ENCODE measurements around the gene ADAMTS7. TPM values are rescaled to one million over a fixed set of nuclear protein-coding genes. Genes with fewer than 3 reads are reported as not detected.

ADAMTS7 gene
- total and polyA plus RNA-seq, 2 donors (not counting 3 experiments of a cell fraction or from before 2014, with no cell fraction given), result 49.6 to 64.7 TPM

DNA sequence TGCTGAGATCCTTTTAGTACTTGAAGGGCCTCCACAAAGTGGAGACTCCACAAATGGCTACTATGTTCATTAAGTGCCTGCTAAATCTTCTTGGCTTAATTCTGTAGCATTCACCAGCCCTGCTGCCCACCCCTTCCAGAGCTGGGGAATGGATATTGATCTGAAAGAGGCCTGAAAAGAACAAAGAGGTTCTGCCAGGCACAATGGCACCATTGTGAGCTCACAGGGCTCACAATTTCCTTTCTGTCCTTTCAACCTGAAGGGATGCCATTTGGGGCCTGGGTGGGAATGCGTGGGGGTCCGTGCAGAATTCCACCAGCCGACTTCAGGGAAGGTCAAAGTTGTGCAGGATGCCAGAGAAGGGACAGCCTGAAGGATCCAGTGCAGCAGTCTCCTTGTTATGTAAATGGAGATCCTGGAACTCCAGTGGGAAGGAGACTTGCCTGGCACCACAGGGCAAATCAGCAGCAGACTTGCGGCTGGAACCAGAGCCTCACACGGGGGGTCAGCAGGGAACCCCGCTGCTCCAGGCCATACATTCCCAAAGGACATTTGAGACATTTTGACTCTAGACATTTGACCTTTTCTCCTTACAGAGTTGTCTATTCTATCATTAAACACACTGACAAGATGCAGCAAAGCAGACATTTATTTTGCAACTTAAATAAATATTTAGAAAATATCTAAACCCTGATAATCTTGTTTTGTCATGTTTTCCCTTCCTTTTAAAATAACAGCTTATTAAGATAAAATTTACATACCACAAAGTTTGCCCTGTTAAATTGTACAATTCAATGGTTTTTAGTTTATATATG is 39.9 kb upstream of the ADAMTS7 start:
- Histone ChIP-seq H3K27ac (ENCODE audit: insufficient read depth, low read depth, low read length) (no peak overlapping the region), H4K20me1 (replicated peaks; ENCODE audit: control insufficient read depth, extremely low read depth, insufficient read depth, low read length) (no peaks in the 10 kb centered on the region), H3K9me1 (replicated peaks; ENCODE audit: control insufficient read depth, extremely low read depth, insufficient read depth, low read length) (no peaks in the 10 kb centered on the region), H3K4me2 (ENCODE audit: insufficient read depth, low read length) (no peak overlapping the region), H3K4me3 (replicated peaks in 1 of 3; ENCODE audit: insufficient read depth in 1 of 3, low read depth in 1 of 3, low read length in 3 of 3) (no peak overlapping the region), H3K27me3 (ENCODE audit: control insufficient read depth in 2 of 2, insufficient read depth in 2 of 2, low read length in 2 of 2) (no peaks in the 10 kb centered on the region), H2AFZ (ENCODE audit: low read depth, low read length) (no peak overlapping the region), H3K79me2 (ENCODE audit: control insufficient read depth, insufficient read depth, low read length) (no peaks in the 10 kb centered on the region), H3K36me3 (ENCODE audit: control insufficient read depth in 2 of 2, extremely low read depth in 1 of 2, insufficient read depth in 2 of 2, low read length in 2 of 2) (no peaks in the 10 kb centered on the region), H3K9me3 (replicated peaks; ENCODE audit: control insufficient read depth, insufficient read depth, low read length) (no peaks in the 10 kb centered on the region), H3K9ac (replicated peaks; ENCODE audit: extremely low read depth, insufficient read depth, low read length) (no peak overlapping the region), H3K4me1 (ENCODE audit: control insufficient read depth, extremely low read depth, insufficient read depth, low read length) (no peaks in the 10 kb centered on the region)
- TF ChIP-seq GATA2 (IDR thresholded peaks at IDR 0.05; ENCODE audit: insufficient read depth, insufficient read length, low read depth, low read length) (no peak), EZH2 (IDR thresholded peaks at IDR 0.05; ENCODE audit: borderline replicate concordance, low read depth, low read length, severe bottlenecking) (no peak), POLR2A (IDR thresholded peaks at IDR 0.05; ENCODE audit: low read depth, low read length) (no peak), JUN (IDR thresholded peaks at IDR 0.05; ENCODE audit: borderline replicate concordance, insufficient read depth, insufficient read length, low read depth) (no peak), MYC (IDR thresholded peaks at IDR 0.05; ENCODE audit: low read depth, low read length) (no peak), FOS (IDR thresholded peaks at IDR 0.05; ENCODE audit: borderline replicate concordance, insufficient read depth, low read length) (no peak), POLR2AphosphoS5 (IDR thresholded peaks at IDR 0.05; ENCODE audit: insufficient read depth, low read depth, low read length) (no peak)
- TF ChIP-seq, protein P1, sequence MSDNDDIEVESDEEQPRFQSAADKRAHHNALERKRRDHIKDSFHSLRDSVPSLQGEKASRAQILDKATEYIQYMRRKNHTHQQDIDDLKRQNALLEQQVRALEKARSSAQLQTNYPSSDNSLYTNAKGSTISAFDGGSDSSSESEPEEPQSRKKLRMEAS (IDR thresholded peaks at IDR 0.05; ENCODE audit: insufficient read depth, insufficient read length), result no peak
- TF ChIP-seq, protein P2, sequence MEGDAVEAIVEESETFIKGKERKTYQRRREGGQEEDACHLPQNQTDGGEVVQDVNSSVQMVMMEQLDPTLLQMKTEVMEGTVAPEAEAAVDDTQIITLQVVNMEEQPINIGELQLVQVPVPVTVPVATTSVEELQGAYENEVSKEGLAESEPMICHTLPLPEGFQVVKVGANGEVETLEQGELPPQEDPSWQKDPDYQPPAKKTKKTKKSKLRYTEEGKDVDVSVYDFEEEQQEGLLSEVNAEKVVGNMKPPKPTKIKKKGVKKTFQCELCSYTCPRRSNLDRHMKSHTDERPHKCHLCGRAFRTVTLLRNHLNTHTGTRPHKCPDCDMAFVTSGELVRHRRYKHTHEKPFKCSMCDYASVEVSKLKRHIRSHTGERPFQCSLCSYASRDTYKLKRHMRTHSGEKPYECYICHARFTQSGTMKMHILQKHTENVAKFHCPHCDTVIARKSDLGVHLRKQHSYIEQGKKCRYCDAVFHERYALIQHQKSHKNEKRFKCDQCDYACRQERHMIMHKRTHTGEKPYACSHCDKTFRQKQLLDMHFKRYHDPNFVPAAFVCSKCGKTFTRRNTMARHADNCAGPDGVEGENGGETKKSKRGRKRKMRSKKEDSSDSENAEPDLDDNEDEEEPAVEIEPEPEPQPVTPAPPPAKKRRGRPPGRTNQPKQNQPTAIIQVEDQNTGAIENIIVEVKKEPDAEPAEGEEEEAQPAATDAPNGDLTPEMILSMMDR (IDR thresholded peaks at IDR 0.05; ENCODE audit: extremely low read depth in 1 of 2, insufficient read depth in 1 of 2, low read depth in 1 of 2, low read length in 2 of 2), result no peak
- FAIRE-seq, result no peak
- no TSS peak for BruUV-seq (replicated peaks)
- dilution Hi-C loops (cut with MboI; ENCODE audit: extremely low pct_ligation_motif_present, low sequenced_read_pairs) (no loop called here), intact Hi-C loops (cut with micrococcal nuclease) (no loop called here)
- no peak for DNase-seq (ENCODE audit: low read depth, low spot score)
- ChIA-PET CTCF (interaction anchor here (1.5 kb wide), 1 partner anchor 9 kb away, joined by 6 read pairs; no protein-coding TSS in a partner anchor), POLR2A (no interaction called here)

Data from endothelial cell of umbilical vein (primary cell).